Measurements from ENCODE around the gene CYBRD1.

DNA sequence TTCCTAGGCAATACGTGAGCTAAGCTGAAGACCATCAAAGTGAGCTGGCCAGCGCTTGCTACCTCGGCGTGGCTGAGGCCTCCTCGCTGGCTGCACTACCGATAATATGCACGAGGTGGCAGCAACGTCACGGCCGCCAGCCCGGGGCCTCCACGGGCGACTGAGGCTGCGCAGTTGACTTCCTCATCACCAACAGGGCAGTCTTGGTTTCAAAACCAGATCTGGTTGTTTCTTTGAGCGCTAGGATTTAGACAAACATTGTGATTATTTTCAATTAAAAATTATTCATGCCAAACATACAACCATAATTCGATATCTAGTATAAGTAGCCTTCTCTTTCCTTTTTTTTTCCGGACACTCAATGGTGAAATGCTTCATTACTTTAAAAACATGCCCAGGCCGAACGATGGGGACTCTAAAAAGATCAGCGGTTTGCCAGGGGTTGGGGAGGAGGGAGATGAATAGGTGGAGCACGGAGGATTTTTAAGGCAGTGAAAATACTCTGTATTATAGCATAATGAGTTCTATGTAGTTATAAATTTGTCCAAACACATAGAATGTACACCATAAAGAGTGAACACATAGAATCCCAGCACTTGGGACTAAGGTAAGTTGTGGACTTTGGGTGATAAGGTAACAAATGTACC, 52.0 kb downstream of the CYBRD1 start:
- TF ChIP-seq ZNF70 (CRISPR knock-in tag; IDR thresholded peaks at IDR 0.05) (no peak), PATZ1 (CRISPR knock-in tag; IDR thresholded peaks at IDR 0.05; ENCODE audit: borderline replicate concordance) (no peak), CSDC2 (CRISPR knock-in tag; IDR thresholded peaks at IDR 0.05) (no peak)

All from SK-N-SH treated with all-trans-retinoic acid at 6 μM for 48 hours (cell line).